PC-3 (cell line): Measurements from ENCODE around the gene AGRP.

ENCODE experiments used
- CTCF ChIP-seq: fragments of 300-600 bp; sonication (generic); conservative IDR thresholded peaks from 2 replicates; pipeline ENCODE4 v1.5.1; 2017; ENCODE audit warnings: antibody characterized with exemption, low read depth, mild to moderate bottlenecking, low read length
- EZH2 ChIP-seq: fragments of 300-600 bp; sonication (generic); IDR thresholded peaks from one replicate; pipeline ENCODE4 v1.6.1; 2017; ENCODE audit warnings: antibody characterized with exemption, mild to moderate bottlenecking, low read length; ENCODE audit not compliant: unreplicated experiment
- EZH2phosphoT487 ChIP-seq: fragments of 300-600 bp; sonication (generic); IDR thresholded peaks from 2 replicates; pipeline ENCODE4 v1.6.1; 2018; ENCODE audit warnings: mild to moderate bottlenecking, antibody characterized with exemption, low read length, borderline replicate concordance

- no peak for TF ChIP-seq EZH2
- TF ChIP-seq CTCF = no peak
- TF ChIP-seq EZH2phosphoT487 = no peak
Measured at GRCh38 chr16:67458121-67458641, 25.2 kb downstream of the AGRP start.
